Nucleus accumbens (tissue), 56 donors: ENCODE data around the gene SULT1A2.
A peak's percentile ranks its signal among the peaks of the same experiment; 100 is the strongest.
"Not testable (repeated sequence)": the region's sequence is repeated elsewhere in the genome, so short reads cannot be mapped to it uniquely, and the experiment has no call there.

Source experiments
- DNase-seq, 56 donors: peaks; one replicate each; lab custom pipeline; 2025; lab: John Stamatoyannopoulos, UW

The SULT1A2 gene

GRCh38 chr16:28592511-28592910 is 4.3 kb downstream of the SULT1A2 start:
- no peak for DNase-seq

DNA sequence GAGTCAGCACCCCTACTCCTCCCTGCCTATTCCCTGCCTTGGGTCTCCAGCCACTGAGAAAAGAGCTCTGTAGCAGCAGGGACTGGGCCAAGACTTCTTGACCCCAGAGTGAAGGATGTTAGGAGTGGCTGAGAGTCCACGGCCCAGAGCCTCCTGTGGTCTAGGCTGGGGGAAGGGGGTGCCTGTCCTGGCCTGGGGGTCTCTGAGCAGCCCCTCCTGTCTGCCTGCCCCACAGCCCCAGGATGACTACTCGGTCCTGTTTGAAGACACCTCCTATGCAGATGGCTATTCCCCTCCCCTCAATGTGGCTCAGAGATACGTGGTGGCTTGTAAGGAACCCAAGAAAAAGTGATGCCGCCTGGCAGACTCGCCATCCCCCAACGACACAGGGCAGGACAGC is 5.5 kb downstream of the SULT1A2 start:
- no peak for DNase-seq

- DNase-seq = no peak
Observed at GRCh38 chr16:28590384-28591340, 6.2 kb downstream of the SULT1A2 start.

DNA sequence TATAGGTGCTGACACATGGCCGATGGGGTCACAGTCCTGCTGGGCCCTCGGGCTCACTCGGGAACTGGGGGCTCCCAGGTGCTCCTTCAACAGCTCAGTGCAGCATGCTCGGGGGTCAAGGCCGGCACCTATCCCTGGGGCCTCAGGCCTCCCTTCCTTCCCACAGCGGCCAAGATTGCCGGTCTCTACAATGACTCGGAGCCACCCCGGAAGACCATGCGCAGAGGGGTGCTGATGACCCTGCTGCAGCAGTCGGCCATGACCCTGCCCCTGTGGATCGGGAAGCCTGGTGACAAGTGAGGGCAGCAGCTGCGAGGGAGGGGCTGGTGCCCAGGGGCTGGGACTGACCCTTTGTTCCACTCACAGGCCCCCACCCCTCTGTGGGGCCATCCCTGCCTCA is 6.9 kb downstream of the SULT1A2 start:
- no peak for DNase-seq

DNA sequence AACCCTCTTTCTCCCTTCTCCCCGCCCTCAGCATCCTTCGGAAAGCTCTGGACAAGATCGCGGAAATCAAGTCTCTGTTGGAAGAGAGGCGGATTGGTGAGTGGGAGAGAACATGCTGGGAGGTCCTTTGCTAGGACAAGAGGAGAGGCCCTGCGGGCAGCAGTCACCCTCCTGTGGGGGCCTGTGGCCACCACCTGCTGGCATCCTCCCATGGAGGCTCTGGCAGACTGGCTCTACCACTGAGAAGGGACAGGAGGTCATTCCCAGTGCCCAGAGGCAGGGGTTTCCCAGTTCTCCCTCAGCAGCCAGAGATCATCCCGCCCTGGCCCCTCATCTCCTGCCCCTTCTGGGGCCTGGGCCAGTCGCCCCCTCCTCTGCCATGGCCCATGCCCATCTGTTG is 7.8 kb downstream of the SULT1A2 start:
- no peak for DNase-seq

DNA sequence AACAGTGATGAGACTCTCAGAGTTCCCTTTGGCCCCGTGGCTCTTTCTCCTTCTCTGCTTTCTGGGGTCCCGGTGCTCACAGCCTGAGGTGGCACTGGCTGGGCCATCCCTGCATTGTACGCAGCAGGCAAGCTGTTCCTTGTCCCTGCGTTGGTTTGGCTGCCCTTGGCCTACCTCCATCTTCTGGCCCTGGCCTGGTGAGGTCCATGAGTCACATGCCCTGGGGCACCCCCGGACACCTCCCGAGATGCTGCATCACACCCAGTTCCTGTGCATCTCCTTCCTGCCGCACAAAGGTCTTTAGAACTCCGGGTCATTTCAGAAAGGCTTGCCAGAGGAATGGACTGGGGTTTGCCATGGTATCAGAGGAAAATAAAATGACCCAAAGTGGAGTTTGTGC is 9.5 kb downstream of the SULT1A2 start:
- DNase-seq = no peak

DNA sequence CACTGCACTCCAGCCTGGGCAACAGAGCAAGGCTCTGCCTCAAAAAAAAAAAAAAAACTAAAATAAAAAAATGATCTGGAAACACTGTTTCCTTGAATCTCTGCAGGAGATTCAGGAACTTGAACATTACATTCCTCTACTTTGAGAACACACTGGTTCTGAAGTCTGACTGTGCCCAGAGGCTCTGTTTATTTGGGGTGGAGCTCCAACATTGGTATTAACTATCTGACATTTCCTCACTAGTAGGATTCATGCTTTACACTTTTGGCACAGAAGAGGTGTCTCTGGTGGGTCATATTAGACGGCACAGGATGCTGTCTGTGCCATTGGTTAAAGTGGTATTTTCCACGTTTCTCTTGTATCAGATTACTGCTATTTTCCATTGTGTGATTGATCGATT is 10.4 kb downstream of the SULT1A2 start:
- no peak for DNase-seq

DNA sequence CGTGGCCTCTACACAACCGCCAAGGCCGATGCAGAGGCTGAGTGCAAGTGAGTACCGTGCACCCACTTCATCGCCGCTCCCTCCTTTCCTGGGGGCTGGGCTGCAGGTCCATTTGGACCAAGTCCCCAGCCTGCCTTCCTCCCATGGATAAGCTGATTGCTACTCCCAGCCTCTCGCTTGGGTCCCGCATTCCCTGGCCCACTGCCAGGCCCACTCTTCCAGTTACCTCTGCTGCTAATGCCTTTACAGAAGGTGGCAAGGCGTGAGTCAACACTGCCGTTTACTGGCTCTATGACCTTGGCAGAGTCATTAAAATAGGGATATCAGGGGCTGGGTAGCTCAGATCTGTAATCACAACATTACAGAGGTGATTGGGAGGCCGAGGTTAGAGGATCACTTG is 11.2 kb downstream of the SULT1A2 start:
- DNase-seq = no peak

DNA sequence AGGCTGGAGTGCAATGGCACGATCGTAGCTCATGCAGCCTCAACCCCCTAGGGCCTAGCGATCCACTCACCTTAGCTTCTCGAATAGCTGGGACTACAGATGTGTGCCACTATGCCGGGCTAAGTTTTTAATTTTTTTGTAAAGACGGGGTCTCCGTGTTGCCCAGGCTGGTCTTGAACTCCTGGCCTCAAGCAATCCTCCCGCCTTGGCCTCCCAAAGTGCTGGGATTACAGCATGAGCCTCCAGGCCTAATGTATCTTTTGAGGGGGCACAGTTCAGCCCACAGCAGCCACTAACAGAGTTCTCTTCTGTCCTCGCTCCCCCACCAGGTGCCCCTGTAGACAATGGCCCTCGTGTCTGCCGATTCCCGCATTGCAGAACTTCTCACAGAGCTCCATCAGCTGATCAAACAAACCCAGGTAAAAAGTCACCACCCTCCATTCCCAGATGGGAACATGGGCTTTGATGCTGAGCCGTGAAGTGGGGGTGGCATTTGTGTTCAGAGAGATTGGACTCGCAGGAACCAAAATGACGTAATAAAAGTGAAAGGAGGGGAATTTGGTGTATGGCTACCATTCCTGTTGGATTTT is 16.0 kb downstream of the SULT1A2 start:
- DNase-seq = no peak

DNA sequence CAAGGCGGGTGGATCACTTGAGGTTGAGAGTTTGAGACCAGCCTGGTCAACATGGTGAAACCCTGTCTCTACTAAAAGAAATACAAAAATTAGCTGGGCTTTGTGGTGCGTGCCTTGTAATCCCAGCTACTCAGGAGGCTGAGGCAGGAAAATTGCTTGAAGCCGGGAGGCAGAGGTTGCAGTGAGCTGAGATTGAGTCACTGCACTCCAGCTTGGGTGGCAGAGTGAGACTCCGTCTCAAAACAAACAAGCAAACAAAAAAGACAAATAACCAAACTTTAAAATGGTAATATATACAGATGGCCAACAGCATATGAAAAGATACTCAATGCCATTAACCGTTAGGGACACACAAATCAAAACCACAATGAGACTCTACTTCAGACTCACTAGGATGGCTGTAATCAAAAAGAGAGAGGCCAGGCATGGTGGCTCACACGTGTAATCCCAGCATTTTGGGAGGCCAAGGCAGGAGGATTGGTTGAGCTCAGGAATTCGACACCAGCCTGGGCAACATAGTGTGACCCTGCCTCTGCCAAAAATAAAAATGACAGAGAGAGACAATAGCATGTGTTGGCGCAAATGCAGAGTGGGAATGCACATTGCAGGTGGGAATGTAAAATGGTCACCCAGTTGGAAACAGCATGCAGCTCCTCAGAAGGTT is 21.3 kb downstream of the SULT1A2 start:
- no peak for DNase-seq

GRCh38 chr16:28574925-28575324 is 21.9 kb downstream of the SULT1A2 start:
- no peak for DNase-seq

- no peak for DNase-seq
Observed at GRCh38 chr16:28573738-28574718, 22.8 kb downstream of the SULT1A2 start.

DNA sequence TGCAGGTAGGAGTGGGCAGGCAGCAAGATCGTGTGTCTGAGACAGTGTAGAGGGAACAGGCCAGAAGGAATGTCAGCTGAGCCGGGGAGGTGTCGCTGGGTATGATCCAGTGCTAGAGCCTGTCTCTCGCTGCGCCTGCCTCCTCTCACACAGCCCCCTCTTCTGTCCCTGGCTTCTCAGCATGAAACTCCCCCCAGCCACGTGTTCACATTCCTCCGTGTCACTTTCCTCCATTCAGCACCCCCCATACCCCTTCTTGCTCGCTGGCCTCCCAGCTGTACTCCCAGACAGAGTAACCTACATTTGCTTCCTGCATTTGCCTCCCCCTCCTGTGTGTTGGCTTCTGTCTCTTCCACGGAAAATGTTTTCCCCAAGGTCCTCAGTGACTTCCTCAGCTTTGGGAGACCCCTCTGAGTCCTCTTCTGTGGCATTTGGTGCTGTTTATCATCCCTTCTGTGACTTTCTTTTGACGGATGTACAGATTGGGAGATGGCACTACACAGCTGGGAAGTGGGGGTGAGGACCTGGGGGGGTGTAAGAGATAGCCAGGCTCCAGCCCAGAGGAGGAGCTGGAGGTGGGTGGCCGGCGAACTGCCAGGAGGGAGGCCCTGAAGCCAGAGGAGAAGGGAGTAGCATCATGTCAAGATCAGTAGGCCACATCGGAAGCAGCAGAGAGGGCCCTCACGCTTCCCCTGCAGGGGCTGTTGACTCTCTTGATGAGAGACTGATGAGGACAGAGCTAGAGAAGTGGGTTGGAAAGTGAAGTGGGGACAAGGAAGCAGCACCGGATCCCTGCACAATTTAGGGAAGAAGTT is 23.9 kb downstream of the SULT1A2 start:
- peak in 2 of 56 donors; percentile 4 to 17 for DNase-seq

DNA sequence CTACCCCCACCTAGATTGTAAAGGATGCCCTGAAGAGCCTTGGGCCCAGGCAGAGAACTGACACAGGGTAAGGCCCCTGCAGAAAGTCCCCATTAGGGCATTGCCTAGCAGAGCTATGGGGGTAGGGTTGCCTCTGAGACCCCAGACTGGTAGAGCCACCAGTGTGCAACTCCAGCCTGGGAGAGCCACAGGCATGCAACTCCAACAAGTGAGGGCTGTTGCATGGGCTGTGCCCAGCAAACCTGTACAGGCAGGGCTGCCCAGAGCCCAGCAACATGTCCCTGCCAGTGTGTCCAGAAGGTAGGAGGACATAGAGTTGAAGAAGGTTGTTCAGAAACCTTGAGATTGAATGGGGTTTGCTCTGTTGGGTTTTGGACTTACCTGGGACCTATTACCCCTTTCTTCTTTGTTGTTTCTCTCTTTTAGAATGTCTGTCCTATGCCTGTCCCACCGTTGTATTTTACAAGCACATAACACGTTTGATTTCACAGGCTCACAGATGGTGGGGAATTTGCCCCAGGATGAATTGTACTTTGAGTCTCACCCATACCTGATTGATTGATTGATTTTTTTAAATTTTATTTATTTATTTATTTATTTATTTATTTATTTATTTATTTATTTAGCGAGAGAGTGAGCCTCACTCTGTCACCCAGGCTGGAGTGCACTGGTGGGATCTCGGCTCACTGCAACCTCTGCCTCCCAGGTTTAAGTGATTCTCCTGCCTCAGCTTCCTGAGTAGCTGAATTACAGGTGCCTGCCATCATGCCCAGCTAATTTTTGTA is 26.7 kb downstream of the SULT1A2 start:
- DNase-seq = no peak

DNA sequence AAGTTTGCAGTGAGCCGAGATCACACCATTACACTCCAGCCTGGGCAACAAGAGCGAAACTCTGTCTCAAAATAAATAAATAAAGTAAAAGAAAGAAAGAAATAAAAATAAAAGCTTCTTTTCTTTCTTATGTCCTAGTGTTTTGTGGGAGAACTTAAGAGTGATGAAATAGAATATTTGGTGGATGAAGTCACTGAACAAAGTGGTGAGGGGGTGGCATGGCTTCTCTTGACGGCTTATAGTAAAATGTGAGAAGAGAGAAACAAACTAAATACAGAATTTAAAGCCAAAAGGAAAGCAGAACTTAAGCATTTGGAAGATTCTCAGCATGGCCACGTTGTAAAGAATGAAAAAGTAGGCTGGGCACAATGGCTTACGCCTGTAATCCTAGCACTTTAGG is 27.8 kb downstream of the SULT1A2 start:
- DNase-seq = no peak

GRCh38 chr16:28567292-28567691 is 29.6 kb downstream of the SULT1A2 start:
- DNase-seq = no peak

DNA sequence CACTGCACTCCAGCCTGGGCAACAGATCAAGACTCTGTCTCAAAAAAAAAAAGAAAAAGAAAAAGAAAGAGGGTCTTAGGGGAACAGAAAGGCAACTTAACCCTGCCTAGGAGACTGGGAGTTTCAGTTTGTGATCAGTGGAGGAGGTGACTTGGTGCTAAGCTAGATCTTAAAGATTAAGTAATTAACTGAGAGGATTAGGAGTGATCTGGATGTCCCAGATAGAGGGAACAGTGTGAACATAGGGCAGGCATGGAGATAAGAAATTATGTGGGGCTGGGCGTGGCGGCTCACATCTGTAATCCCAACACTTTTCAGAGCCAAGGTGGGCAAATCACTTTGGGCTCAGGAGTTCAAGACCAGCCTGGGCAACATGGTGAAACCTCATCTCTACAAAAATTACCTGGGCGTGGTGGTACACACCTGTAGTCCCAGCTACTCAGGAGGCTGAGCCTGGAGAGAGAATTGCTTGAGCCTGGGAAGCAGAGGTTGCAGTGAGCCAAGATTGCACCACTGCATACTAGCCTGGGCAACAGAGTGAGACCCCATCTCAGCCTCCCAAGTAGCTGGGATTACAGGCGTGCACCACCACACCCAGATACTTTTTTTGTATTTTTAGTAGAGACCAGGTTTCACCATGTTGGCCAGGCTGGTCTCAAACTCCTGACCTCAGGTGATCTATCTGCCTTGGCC is 30.5 kb downstream of the SULT1A2 start:
- not testable (repeated sequence) for DNase-seq

- no peak for DNase-seq
Observed at GRCh38 chr16:28563218-28563617, 33.6 kb downstream of the SULT1A2 start.
